Stimulated activated CD8-positive, alpha-beta memory T cell treated with anti-CD3 and anti-CD28 coated beads, Interleukin-15, amount 100 ng/mL, for 48 hours (primary cell): ENCODE results near the gene WDHD1.
"Not testable (repeated sequence)": the region's sequence is repeated elsewhere in the genome, so short reads cannot be mapped to it uniquely, and the experiment has no call there.

Experiments
- DNase-seq, 2 donors: peaks; one replicate each; pipeline ENCODE4 v3.0.0-alpha.2; 2020; ENCODE audit warnings: low read depth in 2 of 2

Gene WDHD1

DNA sequence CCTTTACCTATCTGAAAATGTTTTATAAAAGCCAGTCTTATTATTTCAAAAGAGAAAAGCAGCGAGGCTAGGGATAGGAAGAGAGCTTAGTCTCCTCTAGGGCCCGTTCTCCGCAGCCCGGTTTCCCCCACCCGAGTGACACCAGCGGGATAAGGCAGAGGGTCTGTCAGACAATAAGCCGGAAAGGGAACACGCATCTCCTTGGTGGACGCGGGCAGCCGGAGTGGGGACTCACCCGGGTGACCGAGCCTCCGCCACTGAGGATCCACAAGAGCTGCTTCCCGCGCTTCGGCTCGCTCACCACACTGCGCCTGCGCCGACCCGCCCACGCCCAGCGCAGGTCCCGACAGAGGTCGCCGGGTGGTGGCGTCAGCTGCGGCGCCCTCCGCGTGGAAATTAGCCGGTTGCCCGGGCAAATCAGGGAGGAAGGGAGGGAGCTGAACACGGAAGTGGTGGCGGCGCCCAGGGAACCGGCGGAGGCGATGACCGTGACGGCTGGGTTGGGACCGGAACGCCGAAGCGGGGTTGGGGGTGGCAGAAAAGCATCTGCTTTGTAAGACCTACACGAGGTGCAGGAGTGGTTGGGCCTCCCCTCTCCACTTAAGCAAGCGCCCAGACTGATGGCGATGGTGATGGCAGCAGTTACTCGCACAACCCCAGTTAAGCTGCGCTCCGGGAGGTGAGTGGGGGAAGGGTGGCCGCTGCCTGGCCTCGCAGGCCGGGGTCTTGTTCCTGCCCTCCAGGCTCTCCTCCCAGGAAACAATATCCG lies at the start of gene WDHD1, which contains the start of gene SOCS4:
WDHD1 (minus strand) TSS at position 307 of the 769 bp plus-strand sequence. CDS start 312 bp downstream, outside the sequence.
SOCS4 (plus strand) TSS at position 444 of the 769 bp plus-strand sequence. CDS start 15,806 bp downstream, outside the sequence.
- DNase-seq = peak; percentile 98

DNA sequence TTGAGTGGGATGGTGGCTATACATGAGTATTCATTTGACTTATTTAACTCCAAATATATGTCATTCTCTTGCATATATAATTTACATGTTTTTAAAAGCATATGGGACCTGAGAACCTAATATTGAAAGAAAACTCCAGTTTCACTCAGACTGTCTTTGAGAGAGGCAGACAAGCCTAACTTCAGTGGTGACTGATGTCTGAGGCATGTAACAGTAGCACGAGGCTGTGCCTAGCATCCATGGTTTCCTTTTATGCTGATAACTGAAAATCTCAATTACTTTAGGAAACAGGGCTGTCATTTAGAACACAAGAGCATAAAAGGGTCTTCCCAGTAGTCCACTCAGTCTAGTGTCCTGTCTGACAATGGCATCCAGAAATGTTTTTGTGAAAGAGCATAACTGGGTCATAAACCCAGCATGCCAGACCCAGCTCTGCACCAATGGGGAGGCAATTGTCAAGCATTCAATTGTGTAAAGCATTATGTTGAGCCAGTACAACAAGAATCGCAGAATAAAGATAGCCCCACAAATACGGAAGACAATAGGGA lies 48.8 kb upstream of the WDHD1 start:
- no peak for DNase-seq

- no peak for DNase-seq
These were observed 47.8 kb upstream of the WDHD1 start for GRCh38 chr14:55074662-55075061.

- no peak for DNase-seq
These were observed 47.0 kb upstream of the WDHD1 start for GRCh38 chr14:55073856-55074255.

- no peak for DNase-seq
These were observed 45.2 kb upstream of the WDHD1 start for GRCh38 chr14:55071870-55072640.

GRCh38 chr14:55070981-55071411 lies 44.1 kb upstream of the WDHD1 start:
- no peak for DNase-seq

DNA sequence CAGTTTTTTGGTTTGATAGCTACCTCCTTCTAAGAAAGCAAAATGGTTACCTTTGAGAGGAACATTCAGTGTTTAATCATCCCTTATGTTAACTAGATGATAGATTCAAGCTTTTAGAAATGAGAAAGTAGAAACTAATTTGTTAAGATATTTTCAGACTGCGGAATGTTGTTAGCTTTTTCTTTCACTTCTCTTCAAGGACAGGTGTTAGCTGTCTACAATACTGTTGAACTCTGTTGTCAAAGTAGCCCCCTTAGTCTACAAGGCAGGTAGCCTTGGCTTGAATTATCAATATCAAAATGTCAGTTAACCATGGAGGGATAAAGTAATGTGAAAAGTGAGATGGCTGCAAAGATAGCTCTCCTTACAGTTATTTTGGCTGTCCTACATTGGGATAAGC lies 39.3 kb upstream of the WDHD1 start:
- no peak for DNase-seq

GRCh38 chr14:55065411-55065810 lies 38.5 kb upstream of the WDHD1 start:
- DNase-seq = no peak

GRCh38 chr14:55064896-55065295 lies 38.0 kb upstream of the WDHD1 start:
- not testable (repeated sequence) for DNase-seq

- no peak for DNase-seq
These were observed 35.8 kb upstream of the WDHD1 start for GRCh38 chr14:55062517-55063351.

- DNase-seq = no peak
These were observed 32.4 kb upstream of the WDHD1 start for GRCh38 chr14:55059333-55059732.

- no peak for DNase-seq
These were observed 31.0 kb upstream of the WDHD1 start for GRCh38 chr14:55057919-55058318.

DNA sequence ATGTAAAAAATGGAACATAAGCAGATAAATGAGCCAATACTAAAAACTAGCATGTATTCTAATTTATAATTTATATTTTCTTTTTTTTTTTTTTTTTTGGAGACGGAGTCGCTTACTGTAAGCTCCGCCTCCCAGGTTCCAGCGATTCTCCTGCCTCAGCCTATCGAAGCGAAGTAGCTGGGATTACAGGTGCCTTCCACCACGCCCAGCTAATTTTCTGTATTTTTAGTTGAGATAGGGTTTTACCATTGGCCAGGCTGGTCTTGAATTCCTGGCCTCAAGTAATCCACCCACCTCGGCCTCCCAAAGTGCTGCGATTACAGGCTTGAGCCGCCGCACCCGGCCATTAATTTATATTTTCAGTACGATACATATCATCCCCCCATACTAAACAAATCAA lies 27.2 kb upstream of the WDHD1 start:
- no peak for DNase-seq

GRCh38 chr14:55053500-55053899 lies 26.6 kb upstream of the WDHD1 start:
- DNase-seq = no peak

- no peak for DNase-seq
These were observed 26.1 kb upstream of the WDHD1 start for GRCh38 chr14:55053018-55053417.

GRCh38 chr14:55052269-55052930 lies 25.5 kb upstream of the WDHD1 start:
- no peak for DNase-seq

DNA sequence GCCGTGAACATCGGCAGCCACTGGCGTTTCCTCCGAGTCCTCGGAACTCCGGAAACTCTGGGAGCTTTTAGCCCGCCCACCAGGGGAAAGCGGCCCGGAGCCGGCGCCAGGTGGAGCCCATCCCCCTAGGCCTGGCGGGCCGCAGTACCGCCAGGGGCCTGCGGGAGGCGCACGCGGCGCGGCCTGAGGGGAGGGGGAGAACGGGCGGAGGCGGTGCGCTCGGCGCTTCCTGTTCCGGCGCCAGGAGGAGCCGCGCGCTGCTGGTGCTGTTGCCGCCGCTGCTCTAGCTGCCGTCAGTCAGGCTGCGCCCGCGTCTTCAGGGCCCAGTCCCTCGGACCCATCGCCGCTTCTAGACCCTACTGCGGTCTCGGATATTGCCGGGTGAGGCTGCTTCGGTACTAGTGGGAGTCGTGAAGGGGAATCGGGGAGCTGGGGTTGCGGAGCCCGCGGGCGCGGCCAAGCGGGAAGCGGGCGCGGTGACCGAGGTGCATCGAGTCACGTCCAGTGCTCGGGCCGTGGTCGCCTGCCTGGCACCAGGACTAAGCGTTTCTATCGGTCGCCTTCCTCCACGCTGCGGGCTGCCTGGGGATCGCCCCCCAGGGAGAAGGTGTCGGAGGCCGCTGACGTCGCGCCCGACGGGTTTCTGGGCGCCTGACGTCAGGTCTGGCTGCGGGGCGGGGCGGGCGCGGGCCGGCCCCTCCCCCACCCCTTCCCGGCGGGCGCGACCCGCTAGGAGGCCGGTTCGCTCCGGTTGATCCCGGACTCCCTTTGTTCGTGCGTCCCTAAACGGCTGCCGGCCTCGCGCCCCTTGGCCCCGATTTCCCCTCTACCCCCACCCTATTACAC lies 24.7 kb upstream of the WDHD1 start, which contains the start of gene MAPK1IP1L:
MAPK1IP1L (plus strand) TSS at position 225 of the 846 bp plus-strand sequence. CDS start 10,037 bp downstream, outside the sequence.
- DNase-seq = peak; percentile 84 to 86

DNA sequence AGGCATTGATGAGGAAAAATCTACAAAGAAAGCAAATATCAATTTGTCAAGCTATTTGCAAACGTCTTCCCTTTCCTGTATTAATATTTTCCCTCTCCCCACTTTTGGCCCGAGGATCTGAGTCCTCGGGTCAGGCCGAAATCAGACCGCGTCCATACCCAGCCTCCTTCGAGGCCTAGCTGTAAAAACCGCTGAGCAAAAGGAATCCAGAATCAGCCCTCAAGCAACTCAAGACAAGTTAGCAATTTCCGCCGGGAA lies 24.2 kb upstream of the WDHD1 start:
- no peak for DNase-seq

- no peak for DNase-seq
These were observed 22.1 kb upstream of the WDHD1 start for GRCh38 chr14:55048900-55049436.
